DND-41 (cell line): ENCODE data around the gene ALG1.

Source experiments
- CTCF ChIP-seq: IDR thresholded peaks from 2 replicates; pipeline ENCODE4 v1.5.1; 2012; ENCODE audit warnings: borderline replicate concordance, low read length, moderate library complexity, mild to moderate bottlenecking; ENCODE audit not compliant: poor library complexity, severe bottlenecking; ENCODE audit errors: extremely low read depth
- EZH2 ChIP-seq: IDR thresholded peaks from 3 replicates; pipeline ENCODE4 v1.6.1; 2012; ENCODE audit warnings: borderline replicate concordance, low read depth, mild to moderate bottlenecking, moderate library complexity, low read length, inconsistent platforms; ENCODE audit not compliant: severe bottlenecking

GRCh38 chr16:5035909-5036227 lies 35.8 kb upstream of the ALG1 start:
- TF ChIP-seq CTCF = no peak
- no peak for TF ChIP-seq EZH2
